MM.1S (cell line): ENCODE measurements around the gene CELF4.

Source experiments
- CTCF ChIP-seq: fragments of 300-600 bp; sonication (generic); IDR thresholded peaks from 2 replicates; pipeline ENCODE4 v1.5.1; 2016; ENCODE audit warnings: antibody characterized with exemption, low read length, mixed read lengths
- EZH2phosphoT487 ChIP-seq: fragments of 300-600 bp; sonication (generic); IDR thresholded peaks from 2 replicates; pipeline ENCODE4 v1.6.1; 2018; ENCODE audit warnings: antibody characterized with exemption, low read length

GRCh38 chr18:37434161-37434860 is 131.3 kb downstream of the CELF4 start:
- TF ChIP-seq CTCF (no peak), EZH2phosphoT487 (no peak)
